GM21423 (cell line): ENCODE results near the gene TRIAP1.

Experiments
- ATAC-seq: cut with Tn5 transposase; IDR thresholded peaks from one replicate; pipeline ENCODE4 v1.9.1; 2021; ENCODE audit warnings: mild to moderate bottlenecking, moderate library complexity; ENCODE audit not compliant: unreplicated experiment

TRIAP1 gene

DNA sequence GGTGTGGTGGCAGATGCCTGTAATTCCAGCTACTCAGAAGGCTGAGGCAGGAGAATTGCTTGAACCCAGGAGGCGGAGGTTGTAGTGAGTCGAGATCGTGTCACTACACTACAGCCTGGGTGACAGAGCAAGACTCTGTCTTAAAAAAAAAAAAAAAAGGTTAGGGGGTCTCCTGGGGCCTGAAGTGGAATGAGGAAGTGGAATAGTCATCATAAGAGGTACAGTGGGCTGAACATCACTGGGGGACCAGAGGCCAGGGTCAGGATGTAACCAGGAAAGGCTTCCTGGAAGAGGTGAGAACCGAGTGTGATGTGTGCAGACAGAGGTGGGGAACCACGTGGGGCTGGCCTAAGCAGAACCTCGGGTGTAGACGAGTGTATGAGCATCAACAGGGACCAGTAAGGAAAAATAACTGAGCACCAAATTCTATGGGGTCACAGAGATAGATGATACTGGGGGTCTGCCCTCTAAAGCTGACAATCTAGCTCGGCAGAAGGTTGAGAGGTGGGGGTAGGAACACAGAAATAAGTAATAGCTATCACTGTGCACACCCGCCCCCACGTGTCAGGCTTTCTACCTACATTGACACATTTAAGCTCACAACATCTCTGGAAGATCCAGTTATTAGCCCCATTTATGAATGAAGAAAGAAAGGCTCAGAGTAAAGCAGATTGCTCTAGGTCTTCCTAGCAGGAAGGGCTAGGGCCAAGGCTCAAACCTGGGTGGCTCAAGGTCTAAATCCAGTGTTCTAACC is 13.2 kb downstream of the TRIAP1 start:
- no peak for ATAC-seq

DNA sequence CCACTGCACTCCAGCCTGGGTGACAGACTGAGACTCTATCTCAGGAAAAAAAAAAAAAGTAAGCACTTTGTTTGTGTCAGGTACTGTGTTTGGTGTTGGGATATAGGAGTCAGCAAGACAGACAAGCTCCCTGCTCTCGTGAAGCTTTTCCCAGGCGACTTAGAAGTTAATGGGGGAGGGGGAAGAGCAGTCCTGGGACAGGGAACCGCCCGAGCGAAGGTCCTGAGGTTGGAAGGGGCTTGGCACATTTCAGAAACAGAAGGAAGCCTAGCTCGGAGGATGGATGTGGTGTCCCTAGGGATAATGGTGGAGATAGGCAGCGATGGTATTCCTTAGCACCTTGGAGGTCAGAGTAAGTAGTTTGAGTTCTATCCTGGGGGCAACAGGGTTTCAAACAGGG is 16.8 kb downstream of the TRIAP1 start:
- no peak for ATAC-seq

DNA sequence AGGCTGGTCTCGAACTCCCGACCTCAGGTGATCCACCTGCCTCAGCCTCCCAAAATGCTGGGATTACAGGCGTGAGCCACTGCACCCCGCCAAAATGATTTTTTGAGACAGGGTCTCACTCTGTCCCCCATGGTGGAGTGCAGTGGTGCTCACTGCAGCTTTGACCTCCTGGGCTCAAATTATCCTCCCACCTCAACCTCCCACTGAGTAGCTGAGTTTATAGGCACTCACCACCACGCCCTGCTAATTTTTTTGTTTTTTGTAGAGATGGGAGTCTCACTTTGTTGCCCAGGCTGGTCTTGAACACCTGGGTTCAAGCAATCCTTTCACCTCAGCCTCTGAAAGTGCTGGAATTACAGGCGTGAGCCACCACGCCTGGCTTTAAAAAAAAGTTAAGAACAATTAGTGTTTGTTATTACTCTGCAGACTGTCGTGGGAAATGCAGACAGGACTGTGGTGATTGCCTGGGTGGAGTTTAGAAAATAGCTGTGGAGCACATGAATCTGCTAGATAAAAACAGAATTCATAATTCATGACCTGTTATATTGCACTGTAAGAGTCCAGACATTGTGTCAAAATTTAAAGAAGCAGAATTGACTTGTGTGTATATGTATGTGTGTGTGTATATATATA is 17.5 kb downstream of the TRIAP1 start:
- ATAC-seq, result no peak

DNA sequence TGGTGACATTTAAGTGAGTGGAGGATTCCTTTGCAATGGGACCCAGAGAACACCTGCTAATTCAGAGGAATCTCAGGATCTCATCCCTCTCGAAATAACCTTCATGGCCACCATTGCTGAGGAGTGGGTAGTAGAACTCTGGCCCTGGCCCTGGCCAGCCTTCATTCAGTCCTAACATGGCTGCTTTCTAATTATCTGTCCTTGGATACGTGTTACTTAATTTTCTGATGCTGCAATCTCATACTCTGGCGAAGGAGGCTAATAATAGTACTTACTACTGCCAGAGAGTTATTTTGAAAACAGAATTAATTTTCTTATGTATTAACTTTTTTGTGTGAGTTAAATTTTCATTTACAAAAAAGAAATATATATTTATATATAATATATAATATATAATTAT is 20.4 kb downstream of the TRIAP1 start:
- ATAC-seq, result no peak

DNA sequence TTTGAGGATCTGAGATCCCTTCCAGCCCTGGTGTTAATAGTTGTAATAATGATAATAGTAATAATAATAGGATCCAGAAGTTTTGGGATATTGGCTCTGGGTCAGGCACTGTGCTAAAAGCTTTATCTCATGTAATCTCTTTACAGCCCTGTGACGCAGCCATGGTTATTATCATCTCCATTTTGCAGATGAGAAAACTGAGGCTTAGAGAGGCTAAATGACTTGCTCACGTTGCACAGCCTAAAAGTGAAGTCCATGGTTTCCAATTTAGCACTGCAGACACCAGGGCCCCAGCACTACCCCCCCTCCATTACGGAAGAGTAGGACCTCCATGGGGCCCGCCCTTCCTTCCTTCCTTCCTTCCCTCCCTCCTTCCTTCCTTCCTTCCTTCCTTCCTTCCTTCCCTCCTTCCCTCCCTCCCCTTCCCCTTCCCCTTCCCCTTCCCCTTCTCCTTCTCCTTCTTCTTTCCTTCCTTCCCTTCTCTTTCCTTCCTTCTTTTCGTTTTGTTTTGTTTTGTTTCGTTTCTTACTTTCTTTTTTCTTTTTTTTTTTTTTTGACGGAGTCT is 23.2 kb downstream of the TRIAP1 start:
- ATAC-seq, result no peak

DNA sequence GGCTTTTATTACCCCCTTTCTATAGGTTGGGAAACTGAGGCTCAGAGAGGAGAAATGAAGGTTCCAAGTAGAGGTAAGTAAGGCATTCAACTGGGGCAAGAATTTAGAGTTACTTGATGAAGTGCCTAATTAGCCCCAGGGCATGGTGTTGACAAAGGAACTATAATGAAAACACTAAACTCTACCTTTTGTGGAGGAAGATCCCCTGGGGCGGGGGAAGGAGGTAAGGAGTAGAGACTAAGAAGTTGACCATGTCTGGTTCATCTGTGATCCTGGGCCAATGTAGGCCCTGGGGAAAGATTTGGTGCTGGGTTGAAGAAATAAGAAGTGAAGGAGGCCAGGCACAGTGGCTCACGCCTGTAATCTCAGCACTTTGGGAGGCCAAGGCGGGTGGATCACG is 24.5 kb downstream of the TRIAP1 start:
- ATAC-seq, result no peak

DNA sequence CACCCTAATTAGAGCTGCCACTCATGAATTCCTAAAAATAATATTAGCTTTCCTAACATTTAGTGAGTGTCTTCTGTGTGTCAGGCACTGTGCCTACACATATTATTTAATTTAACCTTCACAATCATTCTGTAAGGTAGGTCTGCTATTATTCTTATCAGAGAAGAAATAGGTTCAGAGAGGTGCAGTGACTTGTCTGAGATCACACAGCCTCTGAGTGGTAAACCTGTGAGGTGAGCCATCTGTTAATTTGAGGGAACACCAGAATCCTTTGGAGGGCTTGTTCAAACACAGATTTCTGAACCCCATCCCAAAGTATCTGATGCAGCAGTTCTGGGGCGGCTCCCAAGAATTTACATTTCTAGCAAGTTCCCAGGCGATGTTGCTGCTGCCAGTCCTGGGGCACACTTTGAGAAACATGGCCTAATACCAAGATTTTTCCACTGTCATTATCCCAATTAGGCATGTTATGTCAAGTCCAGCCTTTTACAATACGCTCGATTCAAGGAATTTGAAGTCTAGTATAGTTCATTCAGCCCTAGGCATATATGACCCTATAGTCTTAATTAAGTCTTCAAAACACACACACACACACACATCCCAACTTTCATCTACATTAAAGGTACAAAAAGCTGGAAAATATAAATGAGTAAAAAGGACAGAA is 28.1 kb downstream of the TRIAP1 start:
- no peak for ATAC-seq

DNA sequence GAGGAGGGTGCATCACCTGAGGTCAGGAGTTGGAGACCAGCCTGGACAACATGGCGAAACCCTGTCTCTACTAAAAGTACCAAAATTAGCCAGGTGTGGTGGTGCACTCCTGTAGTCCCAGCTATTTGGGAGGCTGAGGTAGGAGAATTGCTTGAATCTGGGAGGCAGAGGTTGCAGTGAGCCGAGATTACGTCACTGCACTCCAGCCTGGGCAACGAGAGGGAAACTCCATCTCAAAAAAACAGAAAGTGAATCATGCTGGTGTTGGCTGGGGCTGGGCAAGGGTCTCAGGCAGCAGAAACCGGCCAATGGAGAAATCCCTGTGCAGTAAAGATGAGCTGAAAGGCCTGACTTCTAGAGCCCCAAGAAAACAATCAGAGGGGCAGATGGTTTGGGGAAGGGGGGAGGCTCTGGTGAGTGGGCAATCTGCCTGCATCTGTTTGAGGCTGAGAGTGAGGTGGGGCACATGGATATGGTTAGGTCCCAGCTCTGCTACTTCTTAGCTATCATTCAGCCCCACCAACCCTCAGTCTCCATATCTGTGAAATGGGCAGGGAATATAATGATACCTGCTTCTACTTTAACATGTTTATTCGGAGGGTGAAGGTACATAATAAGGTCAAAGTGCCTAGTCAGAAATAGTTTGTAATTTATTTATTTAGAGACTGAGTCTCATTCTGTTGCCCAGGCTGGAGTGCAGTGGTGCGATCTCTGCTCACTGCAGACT is 29.5 kb downstream of the TRIAP1 start:
- ATAC-seq, result no peak

DNA sequence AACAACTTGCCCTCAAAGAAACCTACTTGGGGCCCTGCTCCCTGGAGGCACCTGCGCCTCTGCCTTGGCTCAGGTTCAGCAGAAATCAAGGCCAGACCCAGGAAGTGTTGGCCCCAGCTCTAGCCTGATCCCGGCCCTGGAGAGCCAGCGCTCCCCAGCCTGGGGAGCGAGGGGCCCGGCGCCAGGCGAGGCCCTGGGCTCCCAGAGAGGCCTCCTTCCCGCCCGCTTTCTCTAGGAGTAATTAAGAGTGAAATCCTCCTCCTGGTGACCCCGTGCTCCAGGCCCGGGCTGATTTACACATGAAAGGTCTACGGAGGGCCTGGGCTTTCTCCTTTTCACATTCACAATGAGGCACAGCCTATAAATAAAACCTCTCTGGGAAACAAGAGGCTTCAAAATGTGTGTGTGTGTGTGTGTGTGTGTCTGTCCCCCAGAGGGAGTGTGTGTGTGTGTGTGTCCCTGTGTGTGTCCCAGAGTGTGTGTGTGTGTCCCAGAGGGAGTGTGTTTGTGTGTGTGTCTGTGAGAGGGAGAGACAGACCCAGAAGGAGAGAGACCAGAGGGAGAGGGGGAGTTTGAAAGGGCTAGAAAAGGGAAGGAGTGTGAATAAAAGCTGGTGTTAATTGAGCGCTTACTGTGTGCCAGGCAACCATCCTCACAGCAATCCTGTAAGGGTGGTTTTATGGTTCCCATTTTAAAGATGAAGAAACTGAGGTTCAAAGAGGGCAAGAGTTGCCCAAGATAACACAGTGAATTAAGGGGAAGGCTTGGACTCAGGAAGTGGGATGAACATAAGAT is 32.1 kb downstream of the TRIAP1 start:
- no peak for ATAC-seq

DNA sequence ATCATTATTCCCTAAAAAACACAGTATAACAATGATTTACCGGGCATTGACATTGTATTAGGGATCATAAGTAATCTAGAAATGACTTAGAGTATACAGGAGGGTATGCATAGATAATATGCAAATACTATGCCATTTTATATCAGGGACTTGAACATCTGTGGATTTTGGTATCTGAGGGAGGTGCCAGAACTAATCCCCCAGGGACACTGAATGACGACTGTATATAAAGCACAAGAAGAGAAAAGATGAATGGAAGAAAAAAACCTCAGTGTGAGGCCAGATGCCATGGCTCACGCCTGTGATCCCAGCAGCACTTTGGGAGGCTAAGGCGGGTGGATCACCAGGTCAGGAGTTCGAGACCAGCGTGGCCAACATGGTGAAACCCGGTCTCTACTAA is 33.8 kb downstream of the TRIAP1 start:
- ATAC-seq, result no peak

DNA sequence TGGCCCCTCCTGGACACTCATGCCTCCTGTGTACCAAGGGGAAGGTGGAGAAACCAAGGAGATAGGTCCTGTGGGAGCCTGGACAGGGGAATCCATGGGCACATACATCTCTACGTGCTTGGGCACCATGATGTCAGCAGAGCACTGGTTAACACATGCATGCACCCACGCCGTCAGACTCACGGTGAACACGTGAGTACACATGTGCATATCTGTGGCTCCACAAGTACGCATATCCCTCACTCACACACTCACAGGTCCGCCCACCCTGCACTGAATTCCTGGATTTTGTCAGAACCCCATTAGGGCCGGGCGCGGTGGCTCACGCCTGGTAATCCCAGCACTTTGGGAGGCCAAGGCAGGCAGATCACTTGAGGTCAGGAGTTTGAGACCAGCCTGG is 37.4 kb downstream of the TRIAP1 start:
- no peak for ATAC-seq

DNA sequence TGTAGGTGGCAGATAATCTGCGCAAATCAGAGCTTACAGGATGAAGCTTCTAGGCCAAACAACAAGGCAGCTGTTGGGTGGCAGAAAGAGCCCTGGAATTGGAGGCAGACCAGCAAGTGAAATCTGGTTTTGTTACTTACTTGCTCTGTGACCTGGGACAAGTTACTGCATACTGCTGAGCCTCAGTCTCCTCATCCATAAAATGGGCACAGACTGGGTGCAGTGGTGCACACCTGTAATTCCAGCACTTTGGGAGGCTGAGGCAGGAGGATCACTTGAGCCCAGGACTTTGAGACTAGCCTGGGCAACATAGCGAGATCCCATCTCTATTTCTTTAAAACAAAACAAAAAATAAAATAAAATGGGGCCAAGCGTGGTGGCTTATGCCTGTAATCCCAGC is 39.6 kb downstream of the TRIAP1 start:
- ATAC-seq, result no peak

DNA sequence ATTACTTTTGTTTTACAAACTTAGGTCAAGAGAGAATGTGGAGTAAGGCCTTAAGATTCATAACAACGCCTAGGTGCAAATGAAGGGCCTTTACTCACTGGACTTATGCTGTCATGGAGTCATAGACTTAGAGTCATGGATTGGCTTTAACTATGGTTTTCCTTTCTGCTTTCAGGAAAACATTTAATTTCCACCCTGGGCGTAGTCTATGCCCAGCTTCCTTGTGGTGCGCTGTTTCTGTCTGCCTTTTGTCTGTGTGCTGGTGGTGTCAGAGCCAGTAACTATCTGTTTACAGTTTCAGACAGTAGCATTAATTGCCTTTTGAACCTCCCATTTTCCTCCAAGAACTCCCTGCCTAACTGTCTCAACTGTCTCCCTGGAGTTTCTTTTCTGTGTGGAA is 40.1 kb downstream of the TRIAP1 start:
- ATAC-seq, result no peak

DNA sequence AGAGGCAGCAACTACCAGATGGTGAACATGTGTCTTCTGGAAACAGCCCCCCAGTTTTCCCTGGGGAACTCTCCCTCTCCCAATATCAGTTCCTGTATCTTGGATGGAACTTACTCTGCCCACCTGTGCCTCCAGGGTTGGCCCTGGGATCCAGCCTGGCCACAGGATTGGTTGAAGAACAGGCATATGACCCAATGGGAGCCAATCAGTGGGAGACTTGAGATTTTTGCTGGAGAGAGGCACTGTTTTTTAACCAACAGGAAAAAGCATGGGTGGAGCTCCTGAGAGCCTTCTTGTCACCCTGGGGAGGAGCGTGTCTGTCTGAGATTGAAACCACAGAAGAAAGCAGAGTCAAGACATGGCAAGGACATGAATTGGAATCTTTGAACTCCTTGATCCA is 41.9 kb downstream of the TRIAP1 start:
- ATAC-seq, result no peak

DNA sequence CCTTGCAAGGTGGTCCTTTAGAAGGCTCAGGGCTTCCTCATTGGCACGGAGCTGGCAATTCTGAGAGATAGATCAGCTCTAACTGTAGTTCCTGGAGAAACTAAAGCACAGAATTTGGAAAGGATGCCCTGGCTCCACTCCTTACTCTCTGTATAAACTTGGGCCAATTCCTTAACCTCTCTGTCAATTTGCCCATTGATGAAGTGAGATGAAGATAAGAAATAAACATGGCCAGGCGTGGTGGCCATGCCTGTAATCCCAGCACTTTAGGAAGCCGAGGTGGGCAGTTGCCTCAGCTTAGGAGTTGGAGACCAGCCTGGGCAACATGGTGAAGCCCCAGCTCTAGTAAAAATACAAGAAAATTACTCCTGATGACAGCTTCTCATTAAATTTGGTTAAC is 42.3 kb downstream of the TRIAP1 start:
- no peak for ATAC-seq

DNA sequence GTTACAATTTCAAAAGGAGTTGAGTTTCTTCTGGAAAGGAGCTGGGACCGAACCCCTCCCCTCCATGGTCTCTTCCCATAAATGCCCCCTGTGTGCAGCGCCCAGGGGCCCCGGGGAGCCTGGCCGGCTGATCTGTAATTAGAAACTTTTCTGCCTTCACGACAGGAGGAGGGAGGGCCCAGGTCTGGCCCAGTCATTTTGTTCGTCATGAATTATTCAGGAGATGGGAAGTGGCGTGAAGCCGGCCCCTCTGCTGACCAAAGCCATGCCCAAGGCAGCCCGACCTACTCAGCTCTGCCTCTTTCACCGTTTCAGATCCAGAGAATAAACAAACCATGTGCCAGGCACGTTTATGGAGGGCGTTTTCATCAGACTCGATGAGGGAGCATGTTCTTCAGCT is 44.0 kb downstream of the TRIAP1 start:
- no peak for ATAC-seq

DNA sequence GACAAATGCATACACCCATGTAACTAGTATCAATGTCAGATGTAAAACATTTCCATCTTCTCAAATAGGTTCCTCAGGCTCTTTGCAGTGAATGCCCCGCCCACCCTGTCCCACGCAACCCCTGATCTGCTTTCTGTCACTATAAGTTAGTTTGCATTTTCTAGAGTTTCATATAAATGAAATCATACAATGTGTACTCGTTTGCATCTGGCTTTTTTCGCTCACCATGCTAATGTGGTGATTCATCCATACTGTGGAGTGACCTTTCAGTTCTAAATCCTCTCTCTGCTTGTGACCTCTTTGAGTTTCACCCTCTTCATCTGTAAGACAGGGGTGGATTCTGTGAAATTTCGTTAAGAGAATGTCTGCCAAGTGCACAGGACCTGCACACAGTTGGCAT is 46.7 kb downstream of the TRIAP1 start:
- ATAC-seq, result no peak

DNA sequence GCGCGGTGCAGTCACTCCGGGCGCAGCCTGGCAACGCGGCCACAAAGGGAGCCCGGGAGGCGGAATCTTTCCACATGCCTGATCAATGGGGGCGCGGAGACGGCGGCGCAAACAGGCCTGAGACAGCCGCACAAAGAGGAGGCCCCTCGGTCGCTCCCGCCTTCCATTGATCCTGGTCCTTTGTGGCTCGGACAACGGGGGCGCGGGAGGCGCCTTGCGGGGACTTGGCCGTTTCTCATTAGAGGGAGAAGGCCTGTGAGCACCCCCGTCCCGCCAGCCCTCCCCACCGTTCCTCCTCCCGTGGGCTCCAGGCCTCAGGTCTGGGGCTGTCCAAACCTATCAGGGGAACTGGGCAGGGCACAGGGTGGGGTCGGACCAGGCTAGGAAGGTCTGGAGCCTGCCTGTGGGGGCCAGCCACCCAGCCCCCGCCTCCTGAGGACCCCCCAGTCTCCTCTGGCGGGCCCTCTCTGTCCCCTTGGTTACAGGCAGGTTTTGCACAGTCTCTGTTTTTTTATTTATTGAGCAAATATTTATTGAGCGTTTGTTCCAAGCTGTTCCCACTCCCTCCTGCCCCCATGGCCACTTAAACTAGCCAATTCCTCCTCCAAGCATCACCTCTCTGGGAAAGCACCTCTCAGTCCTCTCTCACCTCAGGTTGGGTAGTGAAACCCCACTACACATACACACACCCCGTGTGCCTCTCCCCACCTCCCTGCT is 48.2 kb downstream of the TRIAP1 start:
- ATAC-seq, result no peak

DNA sequence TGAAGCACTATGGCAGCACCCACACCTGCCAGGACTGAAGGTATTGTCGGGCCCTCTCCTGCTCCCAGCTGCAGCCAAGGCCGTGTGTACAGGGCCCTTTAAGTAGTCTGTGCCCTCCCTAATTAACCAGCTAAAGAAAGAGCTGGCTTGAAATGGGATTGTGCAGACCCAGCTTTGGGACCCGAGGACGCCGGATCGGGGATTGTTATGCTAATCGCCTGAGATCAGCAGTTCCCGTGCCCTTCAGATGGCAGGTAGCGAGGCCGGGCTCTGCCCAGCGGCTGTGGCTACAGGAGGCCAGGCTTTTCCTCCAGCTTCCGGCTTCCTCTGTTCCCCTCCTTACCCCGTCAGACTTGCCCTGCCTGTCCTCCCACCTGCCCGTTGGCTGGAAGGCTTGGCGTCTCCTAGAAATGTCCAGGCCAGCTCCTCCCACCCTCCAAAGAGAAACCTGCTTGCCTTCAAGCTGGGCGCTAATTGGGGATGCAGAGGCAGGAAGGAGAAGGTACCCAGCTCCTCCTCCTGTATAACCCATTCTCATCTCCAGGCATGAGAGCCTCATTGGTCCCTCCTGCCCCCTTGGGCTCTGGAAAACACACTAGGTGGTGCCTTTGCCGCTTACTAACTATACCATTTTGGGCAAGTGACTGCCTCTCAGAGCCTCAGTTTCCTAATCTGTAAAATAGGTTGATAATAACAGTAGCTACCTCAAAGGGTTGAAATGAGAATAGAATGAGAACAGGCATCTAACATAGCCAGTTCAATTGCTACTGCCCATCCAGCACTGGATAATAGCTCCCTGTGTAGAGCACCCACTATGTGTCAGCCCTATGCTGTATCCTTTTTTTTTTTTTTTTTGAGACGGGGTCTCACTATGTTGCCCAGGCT is 51.5 kb downstream of the TRIAP1 start:
- no peak for ATAC-seq
